SK-N-SH treated with all-trans-retinoic acid at 6 μM for 48 hours (cell line): ENCODE data around the gene MBOAT2.

Experiments
- ATAC-seq: fragments of 200-7000 bp; cut with Tn5 transposase; 3 replicates; pipeline ENCODE4 v1.9.1; 2020; ENCODE audit warnings: mild to moderate bottlenecking, moderate library complexity
- BACH2 ChIP-seq: fragments of 250-450 bp; sonication (Bioruptor Pico); IDR thresholded peaks from 2 replicates; pipeline ENCODE4 v1.9.0; 2021; ENCODE audit warnings: mild to moderate bottlenecking, borderline replicate concordance
- CSDC2 ChIP-seq: fragments of 250-450 bp; sonication (Bioruptor Pico); IDR thresholded peaks from 2 replicates; pipeline ENCODE4 v1.5.0; 2020; ENCODE audit warnings: mild to moderate bottlenecking, moderate library complexity
- CSRNP3 ChIP-seq: fragments of 250-450 bp; sonication (Bioruptor Pico); IDR thresholded peaks from 2 replicates; pipeline ENCODE4 v1.5.1; 2021; ENCODE audit warnings: mild to moderate bottlenecking, moderate library complexity
- GLIS3 ChIP-seq: fragments of 250-450 bp; sonication (Bioruptor Pico); IDR thresholded peaks from 2 replicates; pipeline ENCODE4 v1.5.0; 2020; ENCODE audit warnings: mild to moderate bottlenecking, moderate library complexity
- ISL1 ChIP-seq: fragments of 250-450 bp; sonication (Bioruptor Pico); IDR thresholded peaks from 2 replicates; pipeline ENCODE4 v2.1.2; 2022; ENCODE audit warnings: mild to moderate bottlenecking, moderate library complexity
- OSR1 ChIP-seq: fragments of 250-450 bp; sonication (Bioruptor Pico); IDR thresholded peaks from 2 replicates; pipeline ENCODE4 v1.8.0; 2022; ENCODE audit warnings: moderate library complexity, mild to moderate bottlenecking, inconsistent platforms
- POU6F1 ChIP-seq: fragments of 250-450 bp; sonication (Bioruptor Pico); IDR thresholded peaks from 2 replicates; pipeline ENCODE4 v1.8.0; 2021; ENCODE audit warnings: low read depth, mild to moderate bottlenecking, moderate library complexity, borderline replicate concordance
- RARB ChIP-seq: fragments of 250-450 bp; sonication (Bioruptor Pico); IDR thresholded peaks from 2 replicates; pipeline ENCODE4 v1.8.0; 2021; ENCODE audit warnings: mild to moderate bottlenecking, moderate library complexity
- SNAI2 ChIP-seq: fragments of 250-450 bp; sonication (Bioruptor Pico); IDR thresholded peaks from 2 replicates; pipeline ENCODE4 v1.5.0; 2020; ENCODE audit warnings: mild to moderate bottlenecking, moderate library complexity
- TCF4 ChIP-seq: fragments of 250-450 bp; sonication (Bioruptor Pico); IDR thresholded peaks from 2 replicates; pipeline ENCODE4 v1.8.0; 2021; ENCODE audit warnings: mild to moderate bottlenecking, moderate library complexity, borderline replicate concordance
- ZFP3 ChIP-seq: fragments of 250-450 bp; sonication (Bioruptor Pico); IDR thresholded peaks from 2 replicates; pipeline ENCODE4 v1.5.0; 2020; ENCODE audit warnings: mild to moderate bottlenecking, moderate library complexity
- ZNF565 ChIP-seq: fragments of 450-650 bp; formaldehyde crosslinking; conservative IDR thresholded peaks from 2 replicates; pipeline ENCODE4 v1.5.0; 2020; ENCODE audit warnings: low read depth, mild to moderate bottlenecking, moderate library complexity
- ZNF70 ChIP-seq: fragments of 450-650 bp; formaldehyde crosslinking; IDR thresholded peaks from 2 replicates; pipeline ENCODE4 v1.5.0; 2020; ENCODE audit warnings: mild to moderate bottlenecking, moderate library complexity
- TF ChIP-seq, protein P1 (sequence below): fragments of 250-450 bp; sonication (Bioruptor Pico); IDR thresholded peaks from 2 replicates; pipeline ENCODE4 v1.5.0; 2020; ENCODE audit warnings: mild to moderate bottlenecking, moderate library complexity
- TF ChIP-seq, protein P2 (sequence below): fragments of 250-450 bp; sonication (Bioruptor Pico); IDR thresholded peaks from 2 replicates; pipeline ENCODE4 v1.8.0; 2020; ENCODE audit warnings: mild to moderate bottlenecking, moderate library complexity, borderline replicate concordance

MBOAT2 gene

DNA sequence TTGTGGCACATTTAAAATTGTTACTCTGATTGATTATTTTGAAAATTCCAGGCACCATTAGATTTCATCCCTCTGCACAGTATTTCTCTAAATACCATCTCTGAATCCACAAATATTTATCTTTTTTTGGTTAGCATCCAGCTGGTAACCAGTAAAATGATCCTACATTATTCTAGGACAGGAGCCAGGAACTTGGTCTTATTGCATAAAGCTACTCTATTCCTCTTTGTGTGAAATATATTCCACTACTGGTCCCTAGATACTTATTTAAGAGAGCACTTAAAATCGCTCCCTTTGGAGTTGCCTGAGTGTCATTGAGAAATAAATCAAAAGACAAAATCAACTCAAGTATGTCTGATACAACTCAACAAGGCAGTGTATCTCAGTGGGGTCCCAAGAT lies 7.4 kb upstream of the MBOAT2 start:
- no peak for TF ChIP-seq GLIS3
- no peak for TF ChIP-seq RARB (CRISPR knock-in tag)
- TF ChIP-seq POU6F1, result no peak
- TF ChIP-seq ISL1, result peak; percentile 29; the same call in 1 of the 2 replicates
- peak; percentile 67 for ATAC-seq

DNA sequence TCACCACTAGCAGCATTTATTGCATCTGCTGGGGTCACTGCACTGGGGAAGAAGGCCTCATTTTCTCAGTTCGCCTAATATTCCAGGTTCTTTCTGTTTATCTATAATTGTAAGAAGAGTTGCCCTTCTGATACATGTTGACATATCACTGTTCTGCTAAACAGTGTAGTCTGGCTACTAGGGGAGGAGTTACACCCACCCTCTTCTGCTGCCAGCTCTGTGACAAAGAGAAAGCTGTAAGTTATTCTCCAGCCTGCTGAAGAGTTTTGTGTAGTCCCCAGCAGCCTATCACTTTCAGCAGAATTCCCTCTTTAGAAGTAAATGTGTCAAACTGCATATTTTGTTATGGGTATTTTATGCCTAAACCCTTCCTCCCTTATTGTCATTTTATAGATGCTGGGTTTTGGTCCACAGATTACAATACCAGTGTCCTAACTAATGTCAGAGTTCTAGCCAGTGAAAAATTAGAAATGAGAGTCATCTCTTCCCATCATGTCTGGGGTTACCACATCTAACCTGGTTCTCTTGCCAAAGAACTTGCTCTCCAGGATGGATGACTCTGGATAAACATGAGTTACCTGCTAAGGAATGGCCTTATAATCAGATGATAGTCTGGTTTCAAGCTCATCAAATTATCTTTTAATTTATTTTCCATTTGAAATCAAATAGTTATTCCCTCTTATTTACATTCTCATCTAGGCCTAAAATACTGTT lies 5.6 kb upstream of the MBOAT2 start:
- ATAC-seq, result peak; percentile 68
- TF ChIP-seq BACH2 (CRISPR knock-in tag) (no peak), ZNF565 (no peak), ZFP3 (CRISPR knock-in tag) (no peak), SNAI2 (CRISPR knock-in tag) (no peak), CSRNP3 (CRISPR knock-in tag) (no peak), TCF4 (peak; percentile 31; the same call in 1 of the 2 replicates)

GRCh38 chr2:9006368-9006767 lies 2.9 kb upstream of the MBOAT2 start:
- no peak for ATAC-seq
- TF ChIP-seq, protein P1, sequence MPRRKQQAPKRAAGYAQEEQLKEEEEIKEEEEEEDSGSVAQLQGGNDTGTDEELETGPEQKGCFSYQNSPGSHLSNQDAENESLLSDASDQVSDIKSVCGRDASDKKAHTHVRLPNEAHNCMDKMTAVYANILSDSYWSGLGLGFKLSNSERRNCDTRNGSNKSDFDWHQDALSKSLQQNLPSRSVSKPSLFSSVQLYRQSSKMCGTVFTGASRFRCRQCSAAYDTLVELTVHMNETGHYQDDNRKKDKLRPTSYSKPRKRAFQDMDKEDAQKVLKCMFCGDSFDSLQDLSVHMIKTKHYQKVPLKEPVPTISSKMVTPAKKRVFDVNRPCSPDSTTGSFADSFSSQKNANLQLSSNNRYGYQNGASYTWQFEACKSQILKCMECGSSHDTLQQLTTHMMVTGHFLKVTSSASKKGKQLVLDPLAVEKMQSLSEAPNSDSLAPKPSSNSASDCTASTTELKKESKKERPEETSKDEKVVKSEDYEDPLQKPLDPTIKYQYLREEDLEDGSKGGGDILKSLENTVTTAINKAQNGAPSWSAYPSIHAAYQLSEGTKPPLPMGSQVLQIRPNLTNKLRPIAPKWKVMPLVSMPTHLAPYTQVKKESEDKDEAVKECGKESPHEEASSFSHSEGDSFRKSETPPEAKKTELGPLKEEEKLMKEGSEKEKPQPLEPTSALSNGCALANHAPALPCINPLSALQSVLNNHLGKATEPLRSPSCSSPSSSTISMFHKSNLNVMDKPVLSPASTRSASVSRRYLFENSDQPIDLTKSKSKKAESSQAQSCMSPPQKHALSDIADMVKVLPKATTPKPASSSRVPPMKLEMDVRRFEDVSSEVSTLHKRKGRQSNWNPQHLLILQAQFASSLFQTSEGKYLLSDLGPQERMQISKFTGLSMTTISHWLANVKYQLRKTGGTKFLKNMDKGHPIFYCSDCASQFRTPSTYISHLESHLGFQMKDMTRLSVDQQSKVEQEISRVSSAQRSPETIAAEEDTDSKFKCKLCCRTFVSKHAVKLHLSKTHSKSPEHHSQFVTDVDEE (CRISPR knock-in tag), result no peak
- TF ChIP-seq OSR1 (CRISPR knock-in tag), result no peak
- TF ChIP-seq, protein P2, sequence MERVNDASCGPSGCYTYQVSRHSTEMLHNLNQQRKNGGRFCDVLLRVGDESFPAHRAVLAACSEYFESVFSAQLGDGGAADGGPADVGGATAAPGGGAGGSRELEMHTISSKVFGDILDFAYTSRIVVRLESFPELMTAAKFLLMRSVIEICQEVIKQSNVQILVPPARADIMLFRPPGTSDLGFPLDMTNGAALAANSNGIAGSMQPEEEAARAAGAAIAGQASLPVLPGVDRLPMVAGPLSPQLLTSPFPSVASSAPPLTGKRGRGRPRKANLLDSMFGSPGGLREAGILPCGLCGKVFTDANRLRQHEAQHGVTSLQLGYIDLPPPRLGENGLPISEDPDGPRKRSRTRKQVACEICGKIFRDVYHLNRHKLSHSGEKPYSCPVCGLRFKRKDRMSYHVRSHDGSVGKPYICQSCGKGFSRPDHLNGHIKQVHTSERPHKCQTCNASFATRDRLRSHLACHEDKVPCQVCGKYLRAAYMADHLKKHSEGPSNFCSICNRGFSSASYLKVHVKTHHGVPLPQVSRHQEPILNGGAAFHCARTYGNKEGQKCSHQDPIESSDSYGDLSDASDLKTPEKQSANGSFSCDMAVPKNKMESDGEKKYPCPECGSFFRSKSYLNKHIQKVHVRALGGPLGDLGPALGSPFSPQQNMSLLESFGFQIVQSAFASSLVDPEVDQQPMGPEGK, result no peak
- no peak for TF ChIP-seq ISL1
- no peak for TF ChIP-seq CSDC2
- no peak for TF ChIP-seq SNAI2 (CRISPR knock-in tag)
- TF ChIP-seq ZNF70 (CRISPR knock-in tag), result no peak

GRCh38 chr2:9004338-9005204 lies 1.1 kb upstream of the MBOAT2 start:
- TF ChIP-seq ZNF70 (CRISPR knock-in tag), result no peak
- TF ChIP-seq SNAI2 (CRISPR knock-in tag), result no peak
- peak; percentile 5; the same call in 2 of the 3 replicates for ATAC-seq

DNA sequence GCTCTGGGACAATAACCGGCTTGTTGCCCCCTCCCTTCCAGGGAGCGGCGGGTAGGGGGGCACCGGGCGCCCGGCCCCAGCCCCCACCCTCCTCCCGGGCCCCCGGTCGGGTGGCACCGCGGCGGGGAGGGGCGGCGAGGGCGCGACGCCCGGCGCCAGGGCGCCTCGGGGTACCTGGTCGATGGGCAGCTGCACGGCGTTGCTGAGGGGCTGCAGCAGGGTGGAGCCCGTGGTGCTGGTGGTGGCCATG lies 193 bp downstream of the MBOAT2 start:
- TF ChIP-seq ZNF565 (no peak), OSR1 (CRISPR knock-in tag) (no peak)
- TF ChIP-seq, protein P1 (CRISPR knock-in tag), result 0 out of 2 replicates have a peak, but pooled peaks have one; percentile 18
- no peak for ATAC-seq
